Stimulated activated CD8-positive, alpha-beta memory T cell treated with anti-CD3 and anti-CD28 coated beads, Interleukin-15, amount 100 ng/mL, for 1 hour (primary cell): Measurements from ENCODE around the gene PRKCZ.

Experiments
- DNase-seq: peaks from one replicate; pipeline ENCODE4 v3.0.0-alpha.2; 2020; ENCODE audit warnings: low read depth

The PRKCZ gene

DNA sequence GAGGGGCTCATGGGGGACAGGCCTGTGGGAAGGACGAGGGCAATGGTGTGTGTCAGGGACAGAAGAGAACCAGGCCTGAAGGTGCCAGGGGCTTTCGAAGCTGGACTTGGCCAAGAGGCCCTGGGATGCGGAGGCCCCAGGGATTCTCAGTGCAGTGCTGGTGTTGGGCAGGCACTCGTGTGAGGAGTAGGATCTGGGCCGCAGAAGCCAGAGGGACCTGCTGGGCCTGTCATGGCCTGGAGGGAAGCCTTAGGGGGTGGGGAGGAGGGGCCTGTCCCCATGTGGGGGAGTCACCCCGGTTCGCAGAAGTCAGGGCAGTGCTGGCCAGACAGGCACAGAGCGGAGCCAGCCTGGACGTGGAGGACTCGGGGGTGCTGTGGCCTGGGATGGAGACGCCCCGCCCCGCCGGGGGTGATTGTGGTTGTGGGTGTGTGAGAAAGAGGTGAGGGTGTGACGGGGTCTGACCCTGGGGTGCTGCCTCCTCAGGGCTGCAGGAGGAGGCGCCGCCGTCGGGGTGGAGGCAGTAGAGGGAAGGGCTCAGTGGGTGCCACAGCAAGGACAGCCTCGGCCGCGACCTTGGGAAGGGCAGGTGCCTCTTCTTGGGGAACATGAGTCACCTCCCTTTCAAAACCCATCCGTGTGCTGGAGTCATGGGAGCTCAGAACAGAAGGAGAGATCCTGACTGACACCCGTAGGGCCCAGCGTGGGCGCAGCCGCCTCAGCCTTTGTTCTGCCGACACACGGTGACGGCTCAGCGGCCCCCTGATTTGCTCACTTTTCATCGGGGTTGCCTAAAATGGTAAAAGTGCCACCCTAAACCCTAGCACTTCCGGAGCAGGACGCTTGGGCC lies 110.5 kb downstream of the PRKCZ start:
- no peak for DNase-seq

GRCh38 chr1:2163205-2163604 lies 113.0 kb downstream of the PRKCZ start:
- no peak for DNase-seq

- no peak for DNase-seq
These were observed 115.4 kb downstream of the PRKCZ start for GRCh38 chr1:2165646-2166045.

GRCh38 chr1:2166254-2166653 lies 116.0 kb downstream of the PRKCZ start:
- no peak for DNase-seq

DNA sequence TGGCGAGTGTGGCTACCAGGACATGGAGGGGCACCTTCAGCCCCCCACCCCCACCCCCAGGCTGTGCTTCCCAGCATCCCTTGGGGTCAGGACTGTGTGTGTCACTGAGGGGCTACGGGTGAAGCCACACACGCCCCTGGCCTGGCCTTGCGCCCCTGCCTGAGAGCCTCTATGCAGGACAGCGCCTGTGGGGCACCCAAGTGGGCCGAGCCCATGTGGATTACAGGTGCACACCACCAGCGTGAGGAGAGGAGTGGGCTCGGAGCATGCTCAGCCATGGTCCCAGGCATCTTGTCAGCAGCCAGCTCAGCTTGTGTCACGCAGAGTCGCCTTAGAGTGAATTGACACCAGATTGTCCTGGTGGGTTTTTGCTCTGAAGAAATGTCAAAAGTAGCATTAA lies 116.5 kb downstream of the PRKCZ start:
- no peak for DNase-seq

DNA sequence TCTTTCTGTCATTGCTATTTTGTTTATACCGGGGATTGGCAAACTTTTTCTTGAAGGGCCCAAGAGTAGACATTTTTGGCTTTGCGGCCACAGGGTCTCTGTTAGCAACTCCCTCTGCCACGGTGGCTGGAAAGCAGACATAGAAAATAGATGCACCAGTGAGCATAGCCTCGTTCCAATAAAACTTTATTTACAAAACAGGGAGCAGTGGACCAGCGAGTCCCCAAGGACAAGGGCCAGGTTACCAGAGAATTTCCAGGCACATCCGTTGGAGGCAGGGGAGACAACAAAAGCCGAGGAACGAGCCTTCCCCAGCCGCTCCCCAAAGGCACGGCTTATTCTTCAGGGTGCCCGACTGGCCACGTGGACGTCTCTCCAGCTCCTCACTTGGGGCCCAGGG lies 117.9 kb downstream of the PRKCZ start:
- no peak for DNase-seq

DNA sequence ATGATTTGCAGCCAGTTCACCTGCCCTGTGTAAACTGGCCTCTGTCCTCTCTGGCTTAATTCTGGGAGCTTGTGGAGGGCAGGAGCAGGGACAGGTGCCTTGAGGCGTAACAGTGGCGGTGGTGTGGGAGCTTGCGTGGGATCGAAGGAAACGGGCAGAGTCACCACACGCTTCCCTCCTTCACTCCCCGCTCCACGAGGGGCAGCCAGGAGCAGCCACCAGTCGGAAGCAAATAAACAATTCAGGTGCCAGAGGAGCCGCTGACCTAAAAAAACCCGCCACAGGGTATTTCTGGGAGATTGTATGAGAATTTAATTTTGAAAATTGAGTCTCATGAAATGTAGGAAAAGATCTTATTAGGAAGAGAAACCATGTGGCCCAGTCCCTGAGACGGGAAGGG lies 118.3 kb downstream of the PRKCZ start:
- no peak for DNase-seq

- DNase-seq: no peak
These were observed 119.1 kb downstream of the PRKCZ start for GRCh38 chr1:2169200-2169836.

DNA sequence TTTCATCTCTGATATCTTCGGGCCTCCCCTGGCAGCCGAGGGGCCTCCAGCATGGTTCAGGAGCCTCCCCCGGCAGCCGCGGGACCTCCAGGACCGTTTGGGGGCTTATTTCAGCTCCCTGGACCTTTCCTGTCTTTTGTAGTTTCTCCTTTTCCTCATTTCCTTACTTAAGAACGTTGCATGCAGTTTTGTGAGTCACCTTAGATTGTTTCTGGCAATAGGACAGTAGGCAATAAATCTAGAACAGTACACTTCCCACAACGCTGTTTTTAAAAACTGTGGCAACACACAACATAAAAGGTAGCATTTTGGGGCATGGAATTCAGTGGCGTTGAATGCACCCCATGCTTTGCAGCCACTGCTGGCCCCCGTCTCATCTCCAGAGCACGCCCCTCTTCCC lies 120.0 kb downstream of the PRKCZ start:
- no peak for DNase-seq

DNA sequence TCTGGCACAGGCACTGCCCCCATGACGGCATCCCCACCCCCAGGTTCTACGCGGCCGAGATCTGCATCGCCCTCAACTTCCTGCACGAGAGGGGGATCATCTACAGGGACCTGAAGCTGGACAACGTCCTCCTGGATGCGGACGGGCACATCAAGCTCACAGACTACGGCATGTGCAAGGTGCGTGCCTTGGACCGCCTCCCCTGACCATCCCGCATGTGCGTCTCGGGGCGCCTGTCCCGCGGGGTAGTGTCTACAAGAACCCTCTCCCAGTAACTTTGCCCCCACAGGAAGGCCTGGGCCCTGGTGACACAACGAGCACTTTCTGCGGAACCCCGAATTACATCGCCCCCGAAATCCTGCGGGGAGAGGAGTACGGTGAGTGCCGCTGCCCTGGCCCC lies 121.8 kb downstream of the PRKCZ start:
- DNase-seq: no peak

DNA sequence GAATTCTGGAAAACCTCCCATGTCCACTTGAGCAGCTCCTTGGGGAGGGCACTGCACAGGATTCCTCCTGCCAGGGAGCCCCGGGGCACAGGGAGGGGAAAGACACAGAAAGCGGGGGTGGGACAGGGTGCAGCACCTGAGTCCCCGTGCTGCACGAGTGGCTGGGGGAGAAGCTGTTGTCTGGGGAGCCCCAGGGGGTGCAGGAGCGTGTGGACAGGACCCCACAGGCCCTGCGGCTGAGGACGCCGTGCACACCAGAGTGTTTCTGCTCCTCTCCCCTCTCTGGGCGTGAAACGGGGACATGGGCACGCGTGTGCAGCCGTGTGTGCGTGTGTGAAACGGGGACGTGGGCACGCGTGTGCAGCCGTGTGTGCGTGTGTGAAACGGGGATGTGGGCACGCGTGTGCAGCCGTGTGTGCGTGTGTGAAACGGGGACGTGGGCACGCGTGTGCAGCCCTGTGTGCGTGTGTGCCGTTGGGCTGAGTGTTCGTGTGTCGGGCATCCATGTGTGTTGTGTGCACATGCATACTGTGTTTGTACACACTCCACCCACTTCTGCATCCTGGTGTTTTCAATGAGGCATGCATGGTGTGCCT lies 122.4 kb downstream of the PRKCZ start:
- DNase-seq: no peak

DNA sequence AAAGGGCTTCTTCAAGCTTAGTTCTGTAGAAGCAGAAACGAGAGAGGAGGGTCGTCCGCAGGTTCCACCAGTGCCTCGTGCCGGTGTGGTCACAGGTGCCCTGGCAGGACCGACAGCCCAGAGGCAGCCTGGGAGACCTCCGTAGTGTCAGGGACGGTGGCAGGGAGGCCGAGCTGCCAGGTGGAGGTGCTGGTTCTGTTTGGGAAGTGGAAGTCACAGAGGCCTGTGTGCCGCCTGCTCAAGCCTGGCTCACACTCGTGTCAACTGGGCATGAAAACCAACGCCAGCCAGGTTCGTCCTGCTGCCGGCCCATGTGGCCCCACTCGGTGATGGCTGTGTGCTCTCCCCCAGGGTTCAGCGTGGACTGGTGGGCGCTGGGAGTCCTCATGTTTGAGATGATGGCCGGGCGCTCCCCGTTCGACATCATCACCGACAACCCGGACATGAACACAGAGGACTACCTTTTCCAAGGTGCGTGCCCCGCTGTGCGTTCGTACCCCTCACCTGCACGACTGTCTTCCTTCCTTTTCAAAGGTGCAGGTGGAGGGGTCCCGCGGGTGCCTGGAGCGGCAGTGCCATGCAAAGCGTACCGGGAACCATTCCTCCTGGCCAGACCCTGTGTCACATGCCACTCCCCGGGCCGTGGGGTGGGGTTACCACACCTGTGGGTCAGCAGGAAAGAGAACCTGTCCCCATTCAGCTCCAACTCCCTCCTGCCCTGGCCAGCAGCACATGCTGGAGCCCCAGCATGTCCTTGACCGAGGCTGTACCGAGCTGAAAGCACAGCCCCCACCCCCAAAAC lies 123.5 kb downstream of the PRKCZ start:
- no peak for DNase-seq

DNA sequence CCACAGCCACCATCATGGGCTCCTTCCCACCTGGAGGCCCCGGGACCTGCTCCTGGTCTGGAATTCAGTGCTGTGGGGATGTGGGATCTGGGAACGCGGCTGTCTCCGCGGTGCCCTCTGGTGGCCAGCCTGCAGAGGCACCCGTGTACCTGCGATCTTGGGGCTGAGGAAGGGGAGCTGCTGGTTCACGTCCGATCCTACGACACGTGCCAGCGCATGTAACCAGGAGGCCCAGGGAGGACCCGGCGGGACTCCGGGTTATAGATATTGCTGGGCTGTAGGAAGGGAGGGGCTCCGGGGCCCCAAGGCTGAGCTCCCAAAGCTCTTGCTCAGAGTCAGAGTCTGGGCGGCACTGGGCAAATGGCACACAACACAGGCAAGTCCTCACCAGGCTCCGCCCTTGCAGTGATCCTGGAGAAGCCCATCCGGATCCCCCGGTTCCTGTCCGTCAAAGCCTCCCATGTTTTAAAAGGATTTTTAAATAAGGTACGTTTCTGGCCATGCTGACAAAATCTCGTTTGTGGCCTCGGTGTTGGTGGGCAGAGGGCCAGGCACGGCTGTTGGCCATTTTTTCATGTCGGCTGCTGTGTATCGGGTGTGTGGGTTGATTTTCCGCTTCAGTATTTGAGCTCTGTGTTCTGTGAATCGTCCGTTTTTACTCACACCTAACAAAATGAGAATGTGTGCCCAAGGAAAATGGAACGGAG lies 124.3 kb downstream of the PRKCZ start:
- DNase-seq: no peak

- DNase-seq: no peak
These were observed 124.8 kb downstream of the PRKCZ start for GRCh38 chr1:2175055-2175414.

- DNase-seq: no peak
These were observed 125.7 kb downstream of the PRKCZ start for GRCh38 chr1:2175681-2176454.

- no peak for DNase-seq
These were observed 126.4 kb downstream of the PRKCZ start for GRCh38 chr1:2176615-2177014.

DNA sequence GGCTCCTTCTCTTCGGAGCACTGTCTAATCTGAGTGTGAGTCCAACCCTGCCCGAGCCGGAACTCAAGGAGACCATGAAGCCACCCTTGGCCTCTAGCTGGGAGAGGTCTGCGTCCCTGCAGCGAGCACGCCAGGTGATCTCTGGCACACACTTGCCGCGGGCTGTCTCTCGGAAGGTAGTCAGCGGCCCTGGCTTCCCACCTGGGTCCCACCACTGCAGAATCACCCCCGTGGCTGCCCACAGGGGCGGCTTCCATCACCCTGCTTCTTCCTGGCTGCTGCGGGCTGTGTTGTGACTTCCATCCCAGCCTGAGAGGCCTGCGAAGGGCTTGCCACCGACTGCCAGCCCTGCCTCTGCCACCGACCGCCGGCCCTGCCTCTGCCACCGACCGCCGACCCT lies 127.3 kb downstream of the PRKCZ start:
- no peak for DNase-seq

- no peak for DNase-seq
These were observed 127.8 kb downstream of the PRKCZ start for GRCh38 chr1:2177946-2178538.

- no peak for DNase-seq
These were observed 128.7 kb downstream of the PRKCZ start for GRCh38 chr1:2178875-2179274.

DNA sequence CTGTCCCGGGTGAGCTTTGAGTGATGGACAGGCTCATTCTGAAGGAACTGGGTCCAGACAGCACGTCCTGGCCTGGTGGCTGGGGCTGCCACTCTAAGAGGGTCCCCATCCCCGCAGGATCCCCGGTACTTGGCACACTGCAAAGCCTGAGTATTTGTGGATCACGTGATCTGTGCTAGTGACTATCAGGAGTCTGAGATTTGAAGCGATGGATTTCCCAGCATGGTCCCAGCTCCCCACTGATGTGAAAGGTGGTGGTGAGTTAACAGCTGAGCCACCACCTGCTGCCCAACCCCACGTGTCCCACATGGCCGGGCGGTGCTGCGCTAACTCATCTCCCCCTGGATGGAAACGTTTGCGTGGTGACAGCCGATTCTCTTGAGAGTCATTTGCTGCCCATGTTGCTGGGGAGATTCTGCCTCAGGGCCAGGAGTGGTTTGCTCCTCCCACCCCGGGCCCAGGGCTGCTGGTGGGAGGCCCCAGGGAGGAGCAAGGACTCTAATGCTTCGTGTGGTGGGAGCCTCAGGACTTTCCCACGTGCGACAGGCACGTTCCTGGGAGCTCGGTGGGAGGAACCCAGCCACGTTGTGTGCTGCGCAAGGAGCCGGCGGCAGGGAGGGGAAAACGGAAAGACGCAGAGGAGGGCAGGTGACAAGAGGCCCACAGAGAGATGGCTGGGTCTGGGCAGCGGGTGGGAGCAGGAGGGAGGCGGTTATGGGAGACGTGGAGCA lies 129.2 kb downstream of the PRKCZ start:
- DNase-seq: no peak
